AG04449 (cell line): ENCODE results near the gene PADI3.

Experiments used
- CTCF ChIA-PET: fragments of 350-600 bp; formaldehyde crosslinking; extraction: SDS; loops from one replicate; lab custom pipeline; 2021; ENCODE audit warnings: antibody characterized with exemption; lab: Yijun Ruan, JAX
- POLR2A ChIA-PET: fragments of 400-600, 350-600 bp; formaldehyde crosslinking; extraction: SDS; loops from one replicate; lab custom pipeline; 2020; ENCODE audit warnings: antibody characterized with exemption, inconsistent platforms; lab: Yijun Ruan, JAX
- DNase-seq: peaks from one replicate; pipeline ENCODE4 v3.0.0-alpha.2; 2010; ENCODE audit warnings: low read depth, low spot score
- H3K4me3 ChIP-seq: 2 replicates; pipeline ENCODE4 v1.5.1; 2011; ENCODE audit warnings: low read depth, mild to moderate bottlenecking, control low read depth, low read length
- CTCF ChIP-seq: IDR thresholded peaks from one replicate; pipeline ENCODE4 v1.5.1; 2011; ENCODE audit warnings: mild to moderate bottlenecking, moderate library complexity, low read length, control low read depth, inconsistent platforms; ENCODE audit not compliant: insufficient read depth; ENCODE audit errors: missing control alignments

Gene PADI3

GRCh38 chr1:17258116-17258757 lies 9.3 kb downstream of the PADI3 start:
- no peak overlapping the region for H3K4me3 ChIP-seq
- ChIA-PET CTCF (interaction anchor here (1.0 to 10.5 kb wide), 8 partner anchors 8 to 136 kb away, joined by 3 to 100 read pairs (median 5); no protein-coding TSS in a partner anchor), POLR2A (no interaction called here)
- DNase-seq, result no peak
- no peak for TF ChIP-seq CTCF

GRCh38 chr1:17258758-17259130 lies 9.8 kb downstream of the PADI3 start:
- POLR2A ChIA-PET, result interaction anchor here (1.2 kb wide), 1 partner anchor 12 kb away, joined by 3 read pairs; no protein-coding TSS in a partner anchor
- no peak for TF ChIP-seq CTCF
- no peak for DNase-seq

GRCh38 chr1:17259233-17259873 lies 10.5 kb downstream of the PADI3 start:
- no peak for DNase-seq
- ChIA-PET CTCF (interaction anchor here (1.0 to 10.5 kb wide), 7 partner anchors 15 to 137 kb away, joined by 3 to 100 read pairs (median 5); no protein-coding TSS in a partner anchor), POLR2A (interaction anchor here (1.2 kb wide), 1 partner anchor 13 kb away, joined by 3 read pairs; no protein-coding TSS in a partner anchor)
- H3K4me3 ChIP-seq, result no peak overlapping the region
- no peak for TF ChIP-seq CTCF

More at GRCh38 chr1:17258758-17259130, 9.8 kb downstream of the PADI3 start:
- H3K4me3 ChIP-seq, result no peak overlapping the region
- CTCF ChIA-PET, result interaction anchor here (1.0 to 10.5 kb wide), 8 partner anchors 9 to 137 kb away, joined by 3 to 100 read pairs (median 5); no protein-coding TSS in a partner anchor

GRCh38 chr1:17260264-17260663 lies 11.4 kb downstream of the PADI3 start:
- ChIA-PET POLR2A (no interaction called here), CTCF (interaction anchor here (10.5 kb wide), 1 partner anchor 14 kb away, joined by 100 read pairs; no protein-coding TSS in a partner anchor)
- no peak for DNase-seq
- no peak overlapping the region for H3K4me3 ChIP-seq
- TF ChIP-seq CTCF, result no peak

GRCh38 chr1:17260738-17261137 lies 11.8 kb downstream of the PADI3 start:
- ChIA-PET CTCF (interaction anchor here (0.9 to 10.5 kb wide), 3 partner anchors 11 to 18 kb away, joined by 3 to 100 read pairs (median 3); no protein-coding TSS in a partner anchor), POLR2A (no interaction called here)
- H3K4me3 ChIP-seq, result no peak overlapping the region
- TF ChIP-seq CTCF, result no peak
- no peak for DNase-seq

- ChIA-PET POLR2A (no interaction called here), CTCF (interaction anchor here (0.7 to 10.5 kb wide), 5 partner anchors 10 to 138 kb away, joined by 3 to 100 read pairs (median 3); no protein-coding TSS in a partner anchor)
- DNase-seq, result no peak
These were observed 15.0 kb downstream of the PADI3 start for GRCh38 chr1:17263936-17264335.

More at GRCh38 chr1:17263936-17264335, 15.0 kb downstream of the PADI3 start:
- H3K4me3 ChIP-seq, result no peak overlapping the region
- TF ChIP-seq CTCF, result no peak
